ENCODE data around the gene RAI2. TPM values are rescaled to one million over a fixed set of nuclear protein-coding genes. Genes with fewer than 3 reads are reported as not detected.

The RAI2 gene
- total RNA-seq, 1 donor from 2014 or later = 7.0 TPM

GRCh38 chrX:17779434-17779833 is 81.7 kb downstream of the RAI2 start:
- Mint-ChIP-seq H3K4me3 (ENCODE audit: unreplicated experiment) (no peak overlapping the region), H3K36me3 (ENCODE audit: low read depth, unreplicated experiment) (no peaks in the 10 kb centered on the region), H3K27me3 (ENCODE audit: unreplicated experiment) (no peaks in the 10 kb centered on the region), H3K9me3 (ENCODE audit: unreplicated experiment) (no peaks in the 10 kb centered on the region), H3K27ac (ENCODE audit: unreplicated experiment) (no peak overlapping the region), H3K4me1 (ENCODE audit: unreplicated experiment) (no peaks in the 10 kb centered on the region)
- TF ChIP-seq CTCF (IDR thresholded peaks at IDR 0.05; ENCODE audit: unreplicated experiment) = no peak
- no peak for DNase-seq (ENCODE audit: low spot score)

GRCh38 chrX:17778997-17779396 is 82.1 kb downstream of the RAI2 start:
- no peaks in the 10 kb centered on the region for H3K27me3 Mint-ChIP-seq (ENCODE audit: unreplicated experiment)
- no peak for TF ChIP-seq CTCF (IDR thresholded peaks at IDR 0.05; ENCODE audit: unreplicated experiment)
- no peaks in the 10 kb centered on the region for H3K36me3 Mint-ChIP-seq (ENCODE audit: low read depth, unreplicated experiment)
- H3K9me3 Mint-ChIP-seq (ENCODE audit: unreplicated experiment) = no peaks in the 10 kb centered on the region
- H3K27ac Mint-ChIP-seq (ENCODE audit: unreplicated experiment) = no peak overlapping the region
- DNase-seq (ENCODE audit: low spot score) = no peak
- no peak overlapping the region for H3K4me3 Mint-ChIP-seq (ENCODE audit: unreplicated experiment)
- H3K4me1 Mint-ChIP-seq (ENCODE audit: unreplicated experiment) = no peaks in the 10 kb centered on the region

GRCh38 chrX:17774053-17774452 is 87.0 kb downstream of the RAI2 start:
- H3K4me3 Mint-ChIP-seq (ENCODE audit: unreplicated experiment) = no peak overlapping the region
- H3K36me3 Mint-ChIP-seq (ENCODE audit: low read depth, unreplicated experiment) = no peaks in the 10 kb centered on the region
- no peaks in the 10 kb centered on the region for H3K27me3 Mint-ChIP-seq (ENCODE audit: unreplicated experiment)
- no peak for DNase-seq (ENCODE audit: low spot score)
- H3K9me3 Mint-ChIP-seq (ENCODE audit: unreplicated experiment) = no peaks in the 10 kb centered on the region
- H3K27ac Mint-ChIP-seq (ENCODE audit: unreplicated experiment) = no peak overlapping the region
- no peaks in the 10 kb centered on the region for H3K4me1 Mint-ChIP-seq (ENCODE audit: unreplicated experiment)
- TF ChIP-seq CTCF (IDR thresholded peaks at IDR 0.05; ENCODE audit: unreplicated experiment) = no peak

GRCh38 chrX:17773221-17773876 is 87.7 kb downstream of the RAI2 start:
- Mint-ChIP-seq H3K27me3 (ENCODE audit: unreplicated experiment) (no peaks in the 10 kb centered on the region), H3K27ac (ENCODE audit: unreplicated experiment) (no peak overlapping the region), H3K36me3 (ENCODE audit: low read depth, unreplicated experiment) (no peaks in the 10 kb centered on the region), H3K9me3 (ENCODE audit: unreplicated experiment) (no peaks in the 10 kb centered on the region), H3K4me1 (ENCODE audit: unreplicated experiment) (no peaks in the 10 kb centered on the region), H3K4me3 (ENCODE audit: unreplicated experiment) (no peak overlapping the region)
- no peak for TF ChIP-seq CTCF (IDR thresholded peaks at IDR 0.05; ENCODE audit: unreplicated experiment)
- DNase-seq (ENCODE audit: low spot score) = no peak

GRCh38 chrX:17769701-17770269 is 91.3 kb downstream of the RAI2 start:
- H3K9me3 Mint-ChIP-seq (ENCODE audit: unreplicated experiment) = no peaks in the 10 kb centered on the region

More at GRCh38 chrX:17769701-17770269, 91.3 kb downstream of the RAI2 start:
- H3K4me3 Mint-ChIP-seq (ENCODE audit: unreplicated experiment) = no peak overlapping the region
- TF ChIP-seq CTCF (IDR thresholded peaks at IDR 0.05; ENCODE audit: unreplicated experiment) = no peak
- H3K36me3 Mint-ChIP-seq (ENCODE audit: low read depth, unreplicated experiment) = no peaks in the 10 kb centered on the region
- no peaks in the 10 kb centered on the region for H3K4me1 Mint-ChIP-seq (ENCODE audit: unreplicated experiment)
- no peak for DNase-seq (ENCODE audit: low spot score)
- no peaks in the 10 kb centered on the region for H3K27me3 Mint-ChIP-seq (ENCODE audit: unreplicated experiment)
- H3K27ac Mint-ChIP-seq (ENCODE audit: unreplicated experiment) = no peak overlapping the region
